ENCODE measurements around the gene GREM2. TPM values are rescaled to one million over a fixed set of nuclear protein-coding genes. Genes with fewer than 3 reads are reported as not detected.
A peak's percentile ranks its signal among the peaks of the same experiment; 100 is the strongest.

The GREM2 gene
- under 1 TPM in 1 of 2 experiments, not detected in 1; 0.05 TPM for total RNA-seq

- Mint-ChIP-seq H3K9me3 (ENCODE audit: low read depth) (no peaks in the 10 kb centered on the region), H3K4me3 (peak within 1 kb of the TSS; percentile 76), H3K4me1 (peaks cover 28% of the 10 kb centered on the region), H3K36me3 (no peaks in the 10 kb centered on the region), H3K27me3 (peaks cover 49% of the 10 kb centered on the region), H3K27ac (peak within 1 kb of the TSS; percentile 53)
- DNase-seq (peak; percentile 71), ATAC-seq (peak; percentile 87)
- CTCF ChIA-PET = no interaction called here
Measured at GRCh38 chr1:240611619-240612480, at the start of gene GREM2. Gene GREM2 (minus strand): TSS chr1:240612155. CDS start chr1:240493475, 118,680 bp downstream.

GRCh38 chr1:240658312-240658960, 46.5 kb upstream of the GREM2 start:
- no peaks in the 10 kb centered on the region for H3K36me3 Mint-ChIP-seq
- H3K4me1 Mint-ChIP-seq = no peaks in the 10 kb centered on the region
- no peak for ATAC-seq

DNA sequence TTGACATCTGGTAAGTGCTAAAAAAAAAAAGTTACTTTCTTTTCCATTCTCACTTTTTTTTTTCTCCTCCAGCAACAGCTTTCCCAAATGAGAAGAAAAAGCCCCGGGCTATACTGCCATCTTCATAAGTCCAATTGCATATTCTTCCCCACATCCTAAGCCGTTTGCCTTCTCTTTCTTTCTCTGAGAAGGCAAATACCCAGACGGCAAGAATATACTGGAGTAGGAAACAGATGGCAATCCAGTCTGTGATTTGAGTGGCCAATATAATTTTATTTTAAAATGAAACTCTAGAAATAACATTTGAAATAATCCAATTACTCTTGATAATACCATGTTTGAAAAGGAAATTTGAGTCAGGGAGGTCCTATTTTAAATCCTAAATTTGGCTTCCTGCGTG, 44.6 kb upstream of the GREM2 start:
- DNase-seq (no peak), ATAC-seq (no peak)
- Mint-ChIP-seq H3K9me3 (ENCODE audit: low read depth) (peaks cover 10% of the 10 kb centered on the region), H3K4me1 (no peaks in the 10 kb centered on the region), H3K36me3 (no peaks in the 10 kb centered on the region), H3K4me3 (no peak overlapping the region), H3K27me3 (no peaks in the 10 kb centered on the region), H3K27ac (no peak overlapping the region)
- CTCF ChIA-PET = no interaction called here

More at GRCh38 chr1:240658312-240658960, 46.5 kb upstream of the GREM2 start:
- H3K27ac Mint-ChIP-seq = no peak overlapping the region
- no peak overlapping the region for H3K4me3 Mint-ChIP-seq
- no peaks in the 10 kb centered on the region for H3K27me3 Mint-ChIP-seq
- CTCF ChIA-PET = no interaction called here
- no peak for DNase-seq
- H3K9me3 Mint-ChIP-seq (ENCODE audit: low read depth) = peaks cover 6% of the 10 kb centered on the region

GRCh38 chr1:240652961-240653409, 41.0 kb upstream of the GREM2 start:
- Mint-ChIP-seq H3K27ac (no peak overlapping the region), H3K9me3 (ENCODE audit: low read depth) (peaks cover 10% of the 10 kb centered on the region), H3K36me3 (no peaks in the 10 kb centered on the region), H3K4me1 (no peaks in the 10 kb centered on the region), H3K4me3 (no peak overlapping the region), H3K27me3 (no peaks in the 10 kb centered on the region)
- CTCF ChIA-PET = no interaction called here
- no peak for ATAC-seq
- no peak for DNase-seq

- H3K9me3 Mint-ChIP-seq (ENCODE audit: low read depth) = peaks cover 10% of the 10 kb centered on the region
- H3K27me3 Mint-ChIP-seq = no peaks in the 10 kb centered on the region
- H3K4me1 Mint-ChIP-seq = no peaks in the 10 kb centered on the region
- CTCF ChIA-PET = no interaction called here
- DNase-seq (no peak), ATAC-seq (no peak)
- H3K36me3 Mint-ChIP-seq = no peaks in the 10 kb centered on the region
- H3K27ac Mint-ChIP-seq = no peak overlapping the region
- H3K4me3 Mint-ChIP-seq = no peak overlapping the region
Measured at GRCh38 chr1:240652549-240652948, 40.6 kb upstream of the GREM2 start.

DNA sequence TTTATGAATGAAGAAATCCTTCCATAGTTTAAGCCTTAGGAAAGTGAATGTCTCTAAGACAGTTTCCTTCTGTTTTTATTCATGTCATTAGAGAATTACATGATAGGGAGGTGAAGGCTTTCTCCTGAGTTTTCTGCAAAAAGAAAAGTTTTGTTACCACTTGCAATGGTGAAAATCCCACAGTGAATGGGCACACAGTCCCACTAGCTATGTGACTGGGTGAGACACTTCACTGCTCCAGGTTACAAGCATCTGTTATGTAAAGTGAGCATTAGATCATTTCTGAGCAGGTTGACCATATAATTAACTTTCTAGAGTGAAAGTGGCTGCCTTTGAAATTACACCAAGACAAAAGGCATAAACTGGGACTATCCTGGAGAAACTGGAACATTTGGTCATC, 38.9 kb upstream of the GREM2 start:
- DNase-seq (no peak), ATAC-seq (no peak)
- no peak overlapping the region for H3K4me3 Mint-ChIP-seq
- H3K27me3 Mint-ChIP-seq = no peaks in the 10 kb centered on the region
- CTCF ChIA-PET = no interaction called here
- H3K9me3 Mint-ChIP-seq (ENCODE audit: low read depth) = peaks cover 5% of the 10 kb centered on the region
- no peak overlapping the region for H3K27ac Mint-ChIP-seq
- H3K4me1 Mint-ChIP-seq = no peaks in the 10 kb centered on the region
- H3K36me3 Mint-ChIP-seq = no peaks in the 10 kb centered on the region

GRCh38 chr1:240649733-240650721, 38.1 kb upstream of the GREM2 start:
- H3K36me3 Mint-ChIP-seq = no peaks in the 10 kb centered on the region
- no peak overlapping the region for H3K4me3 Mint-ChIP-seq
- no peak overlapping the region for H3K27ac Mint-ChIP-seq
- CTCF ChIA-PET = no interaction called here
- ATAC-seq (no peak), DNase-seq (no peak)
- no peaks in the 10 kb centered on the region for H3K4me1 Mint-ChIP-seq
- H3K27me3 Mint-ChIP-seq = no peaks in the 10 kb centered on the region
- H3K9me3 Mint-ChIP-seq (ENCODE audit: low read depth) = peaks cover 5% of the 10 kb centered on the region

DNA sequence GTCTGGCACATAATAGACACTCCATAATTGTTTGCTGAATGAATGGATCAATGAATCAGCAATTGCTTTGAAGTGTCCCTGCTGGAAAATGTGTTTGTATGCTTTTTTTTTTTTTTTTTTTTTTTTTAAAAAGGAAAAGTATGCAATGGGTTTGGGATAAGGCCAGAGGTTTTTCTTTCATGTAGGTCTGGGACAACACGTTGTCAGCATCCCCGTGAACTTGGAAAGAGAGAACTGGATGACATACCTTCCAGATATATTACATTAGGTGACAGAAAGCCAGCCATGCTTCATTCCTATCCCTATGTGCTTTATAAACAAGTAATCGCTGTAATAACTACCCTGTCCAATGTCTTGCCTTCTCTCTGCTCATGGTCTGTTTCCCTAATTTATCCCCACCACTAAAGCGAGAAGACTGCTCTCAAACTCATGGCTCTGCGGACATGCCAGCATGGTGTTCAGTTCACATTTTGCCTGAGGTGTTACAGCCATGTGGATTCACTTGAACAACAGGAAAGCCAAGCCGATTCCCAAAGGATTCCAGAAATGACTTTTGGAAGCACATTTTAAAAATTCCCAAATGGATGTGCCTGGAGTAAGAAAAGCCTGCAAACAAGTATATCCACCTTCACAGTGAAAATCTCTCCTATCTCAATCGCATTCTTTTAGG, 34.8 kb upstream of the GREM2 start:
- CTCF ChIA-PET = no interaction called here
- Mint-ChIP-seq H3K4me3 (no peak overlapping the region), H3K27me3 (no peaks in the 10 kb centered on the region), H3K9me3 (ENCODE audit: low read depth) (no peaks in the 10 kb centered on the region), H3K4me1 (no peaks in the 10 kb centered on the region), H3K36me3 (no peaks in the 10 kb centered on the region), H3K27ac (no peak overlapping the region)
- no peak for ATAC-seq
- DNase-seq = no peak

DNA sequence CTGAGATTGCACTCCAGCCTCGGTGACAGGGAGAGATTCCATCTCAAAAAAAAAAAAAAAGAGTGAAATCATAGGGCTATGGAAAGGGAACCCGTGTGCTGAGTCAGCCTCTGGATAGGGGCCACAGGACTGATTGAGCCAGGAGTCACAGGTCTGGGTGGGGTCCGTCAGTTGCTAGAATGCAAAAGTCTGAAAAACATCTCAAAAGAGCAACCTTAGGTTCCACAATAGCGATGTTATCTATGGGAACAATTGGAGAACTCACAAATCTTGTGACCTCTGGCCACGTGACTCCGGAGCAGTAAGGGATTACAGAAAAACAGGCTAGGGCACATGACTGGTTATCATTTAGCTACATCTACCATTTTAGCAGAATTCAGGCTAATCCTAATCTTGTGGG, 32.8 kb upstream of the GREM2 start:
- Mint-ChIP-seq H3K27ac (no peak overlapping the region), H3K36me3 (no peaks in the 10 kb centered on the region), H3K4me3 (no peak overlapping the region), H3K27me3 (no peaks in the 10 kb centered on the region), H3K9me3 (ENCODE audit: low read depth) (no peaks in the 10 kb centered on the region), H3K4me1 (no peaks in the 10 kb centered on the region)
- CTCF ChIA-PET = no interaction called here
- DNase-seq (no peak), ATAC-seq (no peak)

GRCh38 chr1:240635466-240636256, 23.7 kb upstream of the GREM2 start:
- ATAC-seq = no peak
- Mint-ChIP-seq H3K9me3 (ENCODE audit: low read depth) (peaks cover 9% of the 10 kb centered on the region), H3K27ac (no peak overlapping the region), H3K4me3 (no peak overlapping the region), H3K4me1 (no peaks in the 10 kb centered on the region), H3K36me3 (no peaks in the 10 kb centered on the region), H3K27me3 (no peaks in the 10 kb centered on the region)
- DNase-seq = no peak
- CTCF ChIA-PET = no interaction called here

DNA sequence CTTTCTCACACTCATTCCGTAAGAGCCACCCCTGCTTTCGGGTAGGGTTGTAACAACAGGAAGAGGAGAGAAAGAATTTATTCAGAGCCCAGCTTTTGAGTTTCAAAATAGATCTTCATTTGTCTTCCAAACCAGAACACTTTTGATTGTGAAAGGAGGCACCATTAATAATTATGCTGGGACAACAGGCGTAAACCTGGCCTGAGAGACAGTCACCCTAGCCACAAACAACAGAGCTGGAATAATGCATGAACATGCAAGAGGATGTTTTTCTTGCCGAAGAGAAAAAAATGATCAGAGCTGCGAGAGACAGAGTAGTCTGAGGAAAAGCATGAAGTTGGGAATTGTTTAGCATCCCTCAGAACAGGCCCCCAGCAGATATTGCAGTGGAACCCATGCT, 18.5 kb upstream of the GREM2 start:
- DNase-seq = no peak

GRCh38 chr1:240621249-240621648, 9.3 kb upstream of the GREM2 start:
- H3K27me3 Mint-ChIP-seq = no peaks in the 10 kb centered on the region
- no peak for DNase-seq
- H3K9me3 Mint-ChIP-seq (ENCODE audit: low read depth) = no peaks in the 10 kb centered on the region
- H3K4me1 Mint-ChIP-seq = peaks cover 2% of the 10 kb centered on the region
- CTCF ChIA-PET = no interaction called here
- ATAC-seq = no peak
- no peak overlapping the region for H3K27ac Mint-ChIP-seq
- H3K4me3 Mint-ChIP-seq = no peak overlapping the region
- H3K36me3 Mint-ChIP-seq = no peaks in the 10 kb centered on the region

More for the DNA sequence above, 18.5 kb upstream of the GREM2 start:
- Mint-ChIP-seq H3K4me1 (no peaks in the 10 kb centered on the region), H3K27ac (no peak overlapping the region), H3K9me3 (ENCODE audit: low read depth) (peaks cover 4% of the 10 kb centered on the region), H3K4me3 (no peak overlapping the region), H3K36me3 (no peaks in the 10 kb centered on the region), H3K27me3 (no peaks in the 10 kb centered on the region)
- no peak for ATAC-seq
- CTCF ChIA-PET = no interaction called here
